T-helper 1 cell treated with Interleukin-12 subunit alpha and Interleukin-12 subunit beta and Interleukin-4 antibody, amounts not matched to agents 30 ng/mL and 1 ng/mL, for 36 hours (primary cell): ENCODE measurements around the gene APOM. TPM values are rescaled to one million over a fixed set of nuclear protein-coding genes. Genes with fewer than 3 reads are reported as not detected.

Experiments used
- intact Hi-C: fragments of 100-400 bp; cut with micrococcal nuclease; formaldehyde crosslinking; loops from one replicate; pipeline ENCODE4 v1.15.1; 2024
- total RNA-seq: library from RNA; stranded (reverse); gene quantifications from 2 replicates; pipeline ENCODE4 v1.2.3, GENCODE V29; 2022

The APOM gene
- total RNA-seq, 1 donor from 2014 or later = 1.9 TPM

GRCh38 chr6:31657406-31658157, 1.9 kb downstream of the APOM start:
- intact Hi-C loops = no loop called here

GRCh38 chr6:31658158-31658688, 2.5 kb downstream of the APOM start:
- intact Hi-C loops = no loop called here

- intact Hi-C loops = no loop called here
These were observed 3.4 kb downstream of the APOM start for GRCh38 chr6:31658983-31659648.

- intact Hi-C loops = loop anchor here (1.0 to 10.0 kb wide), 3 partner anchors 8 to 1755 kb away; partner anchors contain the start of genes BAG6, CUTA, PHF1 and PSMB9
These were observed 4.1 kb downstream of the APOM start for GRCh38 chr6:31659649-31660380.

- intact Hi-C loops = loop anchor here (1.0 to 10.0 kb wide), 3 partner anchors 8 to 1754 kb away; partner anchors contain the start of genes BAG6, CUTA, PHF1 and PSMB9
These were observed 4.9 kb downstream of the APOM start, which contains the start of gene C6orf47 for GRCh38 chr6:31660381-31661261. TSS of gene C6orf47 (minus strand) at chr6:31660778. CDS start at chr6:31659947, 831 bp downstream.

- intact Hi-C loops = loop anchor here (10.0 kb wide), 2 partner anchors 1193 to 1753 kb away; partner anchors contain the start of genes CUTA, PHF1, PSMB9 and TAP1
These were observed 5.8 kb downstream of the APOM start for GRCh38 chr6:31661262-31662123.

- intact Hi-C loops = loop anchor here (10.0 kb wide), 2 partner anchors 1193 to 1753 kb away; partner anchors contain the start of genes CUTA, PHF1, PSMB9 and TAP1
These were observed 6.5 kb downstream of the APOM start for GRCh38 chr6:31662124-31662723.

- intact Hi-C loops = loop anchor here (10.0 kb wide), 2 partner anchors 1191 to 1751 kb away; partner anchors contain the start of genes CUTA, PHF1, PSMB9 and TAP1
These were observed 7.6 kb downstream of the APOM start for GRCh38 chr6:31663126-31663960.

GRCh38 chr6:31663961-31664789, 8.5 kb downstream of the APOM start:
- intact Hi-C loops = loop anchor here (2.0 to 10.0 kb wide), 4 partner anchors 171 to 1751 kb away; partner anchors contain the start of genes ATF6B, CUTA, PHF1 and PSMB9

- intact Hi-C loops = loop anchor here (1.0 to 10.0 kb wide), 20 partner anchors 13 to 1750 kb away; partner anchors contain the start of genes ABCF1, ABHD16A, AGPAT1 and ATF6B
These were observed 9.3 kb downstream of the APOM start, which contains the start of gene GPANK1 for GRCh38 chr6:31664790-31665500. TSS of gene GPANK1 (minus strand) at chr6:31664997. CDS start at chr6:31664478, 519 bp downstream.

GRCh38 chr6:31665501-31666336, 10.0 kb downstream of the APOM start, which contains the start of gene CSNK2B:
TSS of gene CSNK2B (plus strand) at chr6:31666080. CDS start at chr6:31666832, 752 bp downstream.
- intact Hi-C loops = loop anchor here (1.0 to 10.0 kb wide), 20 partner anchors 13 to 1749 kb away; partner anchors contain the start of genes ABCF1, ABHD16A, AGPAT1 and ATF6B

GRCh38 chr6:31666337-31666965, 10.8 kb downstream of the APOM start:
- intact Hi-C loops = loop anchor here (5.0 to 10.0 kb wide), 5 partner anchors 511 to 1748 kb away; partner anchors contain the start of genes ABCF1, AGPAT1, CUTA and MDC1

GRCh38 chr6:31669676-31670075, 14.0 kb downstream of the APOM start, which contains the start of gene LY6G5B:
TSS of gene LY6G5B (plus strand) at chr6:31669976. CDS start at chr6:31670951, 975 bp downstream.
- intact Hi-C loops = loop anchor here (5.0 to 10.0 kb wide), 5 partner anchors 508 to 1745 kb away; partner anchors contain the start of genes ABCF1, AGPAT1, CUTA and MDC1
